K562 (cell line): Measurements from ENCODE around the gene ELP5. TPM values are rescaled to one million over a fixed set of nuclear protein-coding genes. Genes with fewer than 3 reads are reported as not detected.

Experiments used
- ATF2 ChIP-seq: sonication (generic); formaldehyde crosslinking; IDR thresholded peaks from 2 replicates; pipeline ENCODE4 v1.8.1; 2022; ENCODE audit warnings: missing genetic modification reagents
- BACH1 ChIP-seq: fragments of 200-800 bp; sonication (Bioruptor generic); IDR thresholded peaks from 2 replicates; pipeline ENCODE4 v1.6.1; 2016; ENCODE audit warnings: missing genetic modification characterization, missing compliant biosample characterization
- CBX3 ChIP-seq, 2 experiments: IDR thresholded peaks; 1 replicate in 1 of 2; 2 replicates in 1 of 2; pipeline ENCODE4 v1.6.1; 2012; ENCODE audit warnings: inconsistent platforms in 2 of 2, low read length in 2 of 2, borderline replicate concordance in 1 of 2, control low read depth in 1 of 2
- CTBP1 ChIP-seq: fragments of 450-650 bp; IDR thresholded peaks from 2 replicates; pipeline ENCODE4 v1.6.1; 2016; ENCODE audit warnings: borderline replicate concordance
- ELF1 ChIP-seq: fragments of 200-800 bp; sonication (Bioruptor generic); IDR thresholded peaks from 2 replicates; pipeline ENCODE4 v1.6.1; 2016; ENCODE audit warnings: missing genetic modification characterization, missing compliant biosample characterization
- FIP1L1 ChIP-seq: fragments of 200-400 bp; formaldehyde crosslinking; IDR thresholded peaks from 2 replicates; pipeline ENCODE4 v1.6.1; 2018; ENCODE audit warnings: mild to moderate bottlenecking, low read depth, low read length; ENCODE audit not compliant: poor library complexity, severe bottlenecking
- FOXJ2 ChIP-seq: fragments of 200-800 bp; sonication (Bioruptor generic); IDR thresholded peaks from 2 replicates; pipeline ENCODE4 v1.6.1; 2016; ENCODE audit warnings: missing genetic modification characterization, missing compliant biosample characterization
- FOXK1 ChIP-seq: sonication (generic); formaldehyde crosslinking; IDR thresholded peaks from 2 replicates; pipeline ENCODE4 v1.8.0; 2022; ENCODE audit warnings: missing genetic modification reagents, mild to moderate bottlenecking, borderline replicate concordance
- GTF2E2 ChIP-seq: fragments of 200-800 bp; sonication (Bioruptor generic); IDR thresholded peaks from 2 replicates; pipeline ENCODE4 v1.6.1; 2016; ENCODE audit warnings: missing genetic modification characterization, missing compliant biosample characterization
- HBP1 ChIP-seq: fragments of 450-650 bp; formaldehyde crosslinking; IDR thresholded peaks from 2 replicates; pipeline ENCODE4 v1.4.0; 2022; ENCODE audit warnings: missing genetic modification characterization
- KDM1A ChIP-seq, 2 experiments: fragments of 450-650 bp; IDR thresholded peaks; 2 replicates each; pipeline ENCODE4 v1.6.1; 2016; ENCODE audit warnings: mild to moderate bottlenecking in 2 of 2
- MEF2A ChIP-seq: IDR thresholded peaks from 2 replicates; pipeline ENCODE4 v1.6.1; 2011; ENCODE audit warnings: low read depth, mild to moderate bottlenecking, low read length, moderate library complexity; ENCODE audit not compliant: control insufficient read depth
- PRDM10 ChIP-seq: fragments of 450-650 bp; IDR thresholded peaks from 2 replicates; pipeline ENCODE4 v1.6.1; 2018; ENCODE audit not compliant: partially characterized antibody
- RBBP5 ChIP-seq: fragments of 200-600 bp; sonication (generic); IDR thresholded peaks from 2 replicates; pipeline ENCODE4 v1.6.1; 2012; ENCODE audit warnings: borderline replicate concordance, mild to moderate bottlenecking, low read length, control low read depth, inconsistent platforms; ENCODE audit not compliant: insufficient read depth, poor library complexity, severe bottlenecking
- SMARCA4 ChIP-seq: fragments of 450-650 bp; IDR thresholded peaks from 2 replicates; pipeline ENCODE4 v1.6.1; 2016
- SMARCA5 ChIP-seq: fragments of 450-650 bp; IDR thresholded peaks from 2 replicates; pipeline ENCODE4 v1.6.1; 2016
- TEAD2 ChIP-seq: fragments of 450-650 bp; IDR thresholded peaks from 2 replicates; pipeline ENCODE4 v1.6.1; 2016; ENCODE audit warnings: missing genetic modification characterization, control low read depth, missing compliant biosample characterization
- ZBTB2 ChIP-seq: fragments of 450-650 bp; IDR thresholded peaks from 2 replicates; pipeline ENCODE4 v1.6.1; 2016; ENCODE audit warnings: antibody characterized with exemption
- ZNF224 ChIP-seq: sonication (generic); formaldehyde crosslinking; IDR thresholded peaks from 2 replicates; pipeline ENCODE4 v1.8.0; 2022; ENCODE audit warnings: mild to moderate bottlenecking, missing genetic modification reagents
- ZNF23 ChIP-seq: fragments of 250-450 bp; sonication (Bioruptor Pico); IDR thresholded peaks from 2 replicates; pipeline ENCODE4 v1.4.0; 2020; ENCODE audit warnings: mild to moderate bottlenecking
- polyA plus RNA-seq, 8 experiments: library from polyadenylated mRNA; depleted of rRNA in 4 of 8; stranded (reverse) in 5 of 8; unstranded in 3 of 8; fragments of >200 nt; fragmentation: Nextera tagmentation in 2 of 8; fragmentation: Illumina TruSeq in 1 of 8; extraction: Ambion mirVana in 2 of 8; extraction: Trizol in 1 of 8; gene quantifications; 2 replicates each; pipeline versions ENCODE4 v1.2.1 to v1.2.3, GENCODE V29; 2011 to 2014; ENCODE audit warnings: inconsistent platforms in 1 of 8, missing spikeins in 1 of 8
- total RNA-seq, 7 experiments: library from RNA; depleted of rRNA in 6 of 7; stranded (reverse); fragments of >200 nt in 6 of 7; fragmentation: Illumina TruSeq in 2 of 7; extraction: Trizol in 2 of 7; gene quantifications; 2 replicates each; pipeline versions ENCODE4 v1.2.1 to v1.2.3, GENCODE V29; 2011 to 2021; ENCODE audit warnings: low replicate concordance in 1 of 7

ELP5 gene
- total and polyA plus RNA-seq, 9 of the 15 experiments (the other 6 are each of a cell fraction or from before 2014, with no cell fraction given): 25.7 to 77.9 (median 52.9) TPM

- TF ChIP-seq FOXK1 (CRISPR knock-in tag) (no peak), FIP1L1 (no peak), CBX3 (IDR thresholded peaks at IDR 0.05; ENCODE audit: borderline replicate concordance in 1 of 2, low read length in 2 of 2) (no peak), ZNF224 (no peak), GTF2E2 (tag) (0 out of 2 replicates have a peak, but pooled peaks have one; percentile 20), SMARCA5 (peak; percentile 92), KDM1A (IDR thresholded peaks at IDR 0.05) (no peak; a peak in 1 of 4 replicates), SMARCA4 (peak; percentile 60; the same call in 1 of the 2 replicates), ZBTB2 (0 out of 2 replicates have a peak, but pooled peaks have one; percentile 56), PRDM10 (peak; percentile 78), TEAD2 (tag) (no peak), MEF2A (no peak), FOXJ2 (no peak), HBP1 (CRISPR knock-in tag) (0 out of 2 replicates have a peak, but pooled peaks have one; percentile 34), ATF2 (no peak), RBBP5 (no peak), ELF1 (tag) (no peak), CTBP1 (peak; percentile 61; the same call in 1 of the 2 replicates), BACH1 (tag) (no peak), ZNF23 (CRISPR knock-in tag) (no peak)
Observed at GRCh38 chr17:7262935-7263800, 11.2 kb downstream of the ELP5 start (continued).
